HPDE6-E6E7 (cell line): ENCODE results near the gene KAZN.

ENCODE experiments used
- DNase-seq: peaks from one replicate; pipeline ENCODE4 v3.0.0; 2011; ENCODE audit warnings: missing footprints; ENCODE audit errors: extremely low spot score

KAZN gene

GRCh38 chr1:14713077-14713476 lies 114.6 kb downstream of the KAZN start:
- DNase-seq: no peak

- DNase-seq: no peak
These were observed 116.8 kb downstream of the KAZN start for GRCh38 chr1:14715266-14715665.

GRCh38 chr1:14715802-14716201 lies 117.3 kb downstream of the KAZN start:
- no peak for DNase-seq

GRCh38 chr1:14716474-14716873 lies 118.0 kb downstream of the KAZN start:
- DNase-seq: no peak

- DNase-seq: no peak
These were observed 120.0 kb downstream of the KAZN start for GRCh38 chr1:14718476-14718875.

GRCh38 chr1:14723401-14723800 lies 124.9 kb downstream of the KAZN start:
- no peak for DNase-seq

GRCh38 chr1:14724246-14724645 lies 125.8 kb downstream of the KAZN start:
- DNase-seq: no peak

GRCh38 chr1:14724678-14725077 lies 126.2 kb downstream of the KAZN start:
- DNase-seq: no peak

GRCh38 chr1:14725238-14725637 lies 126.8 kb downstream of the KAZN start:
- DNase-seq: no peak

- no peak for DNase-seq
These were observed 127.2 kb downstream of the KAZN start for GRCh38 chr1:14725695-14726094.

GRCh38 chr1:14726606-14727005 lies 128.1 kb downstream of the KAZN start:
- DNase-seq: no peak

GRCh38 chr1:14728516-14728915 lies 130.0 kb downstream of the KAZN start:
- DNase-seq: no peak

- DNase-seq: no peak
These were observed 134.2 kb downstream of the KAZN start for GRCh38 chr1:14732728-14733047.

GRCh38 chr1:14733048-14733778 lies 134.7 kb downstream of the KAZN start:
- DNase-seq: peak; percentile 44

- DNase-seq: no peak
These were observed 135.3 kb downstream of the KAZN start for GRCh38 chr1:14733779-14734140.

GRCh38 chr1:14735841-14736240 lies 137.4 kb downstream of the KAZN start:
- DNase-seq: no peak

GRCh38 chr1:14737561-14738094 lies 139.1 kb downstream of the KAZN start:
- DNase-seq: no peak

- DNase-seq: no peak
These were observed 139.8 kb downstream of the KAZN start for GRCh38 chr1:14738235-14738634.

GRCh38 chr1:14738647-14739046 lies 140.2 kb downstream of the KAZN start:
- no peak for DNase-seq

GRCh38 chr1:14739082-14739832 lies 140.8 kb downstream of the KAZN start:
- no peak for DNase-seq

GRCh38 chr1:14740016-14740415 lies 141.5 kb downstream of the KAZN start:
- no peak for DNase-seq

GRCh38 chr1:14741082-14741481 lies 142.6 kb downstream of the KAZN start:
- no peak for DNase-seq

- DNase-seq: no peak
These were observed 143.0 kb downstream of the KAZN start for GRCh38 chr1:14741532-14741931.
